SU-DHL-6 (cell line): ENCODE results near the gene PRSS57.

Experiments used
- CTCF ChIP-seq: fragments of 200-600 bp; sonication (generic); IDR thresholded peaks from one replicate; pipeline ENCODE4 v1.5.1; 2017; ENCODE audit warnings: antibody characterized with exemption, mild to moderate bottlenecking, low read length, moderate library complexity; ENCODE audit not compliant: insufficient read depth, poor library complexity, severe bottlenecking
- EZH2phosphoT487 ChIP-seq: fragments of 200-600 bp; sonication (generic), shearing (Covaris generic); conservative IDR thresholded peaks from 2 replicates; pipeline ENCODE4 v1.6.1; 2018; ENCODE audit warnings: mild to moderate bottlenecking, antibody characterized with exemption, low read length, moderate library complexity, mixed read lengths

DNA sequence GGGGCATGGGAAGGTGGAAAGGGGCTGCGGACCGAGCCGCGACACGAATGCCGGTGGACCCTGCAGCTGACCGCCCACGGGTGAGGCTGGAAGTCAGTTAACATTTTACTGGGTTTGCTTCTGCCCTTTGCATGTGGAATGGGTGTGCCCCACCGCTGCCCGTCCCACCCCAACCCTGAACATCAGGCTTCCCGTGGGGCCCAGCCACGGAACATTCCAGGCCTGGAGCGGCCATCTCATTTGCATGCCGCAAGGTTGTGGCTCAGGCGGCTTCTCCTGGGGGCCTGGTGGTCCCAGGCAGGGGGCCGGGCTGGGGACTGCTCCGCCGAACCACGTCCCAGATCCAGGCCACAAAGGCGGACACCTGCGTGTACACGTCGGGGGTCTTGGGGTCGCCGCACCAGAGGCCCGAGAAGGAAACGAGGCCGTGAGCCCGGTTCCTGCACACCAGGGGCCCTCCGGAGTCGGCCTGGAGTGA, 9.8 kb downstream of the PRSS57 start:
- no peak for TF ChIP-seq CTCF
- TF ChIP-seq EZH2phosphoT487 = no peak
